NB4 (cell line): ENCODE results near the gene GPR78.

Experiments used
- DNase-seq: peaks from one replicate; pipeline ENCODE4 v3.0.0; 2010; ENCODE audit warnings: low read depth
- H3K4me3 ChIP-seq: one replicate; pipeline ENCODE4 v1.5.1; 2011; ENCODE audit warnings: mild to moderate bottlenecking, low read depth, low read length, moderate library complexity
- MYC ChIP-seq: IDR thresholded peaks from 2 replicates; pipeline ENCODE4 v1.6.1; 2011; ENCODE audit warnings: low read depth, low read length
- POLR2A ChIP-seq: IDR thresholded peaks from 2 replicates; pipeline ENCODE4 v1.6.1; 2011; ENCODE audit warnings: mild to moderate bottlenecking; ENCODE audit not compliant: insufficient read length; ENCODE audit errors: extremely low read depth
- TF ChIP-seq, protein P1 (sequence below): IDR thresholded peaks from one replicate; pipeline ENCODE4 v1.5.1; 2012; ENCODE audit warnings: low read depth, low read length
- TF ChIP-seq, protein P2 (sequence below): IDR thresholded peaks from 2 replicates; pipeline ENCODE4 v1.6.1; 2011; ENCODE audit warnings: low read depth, low read length

Gene GPR78

DNA sequence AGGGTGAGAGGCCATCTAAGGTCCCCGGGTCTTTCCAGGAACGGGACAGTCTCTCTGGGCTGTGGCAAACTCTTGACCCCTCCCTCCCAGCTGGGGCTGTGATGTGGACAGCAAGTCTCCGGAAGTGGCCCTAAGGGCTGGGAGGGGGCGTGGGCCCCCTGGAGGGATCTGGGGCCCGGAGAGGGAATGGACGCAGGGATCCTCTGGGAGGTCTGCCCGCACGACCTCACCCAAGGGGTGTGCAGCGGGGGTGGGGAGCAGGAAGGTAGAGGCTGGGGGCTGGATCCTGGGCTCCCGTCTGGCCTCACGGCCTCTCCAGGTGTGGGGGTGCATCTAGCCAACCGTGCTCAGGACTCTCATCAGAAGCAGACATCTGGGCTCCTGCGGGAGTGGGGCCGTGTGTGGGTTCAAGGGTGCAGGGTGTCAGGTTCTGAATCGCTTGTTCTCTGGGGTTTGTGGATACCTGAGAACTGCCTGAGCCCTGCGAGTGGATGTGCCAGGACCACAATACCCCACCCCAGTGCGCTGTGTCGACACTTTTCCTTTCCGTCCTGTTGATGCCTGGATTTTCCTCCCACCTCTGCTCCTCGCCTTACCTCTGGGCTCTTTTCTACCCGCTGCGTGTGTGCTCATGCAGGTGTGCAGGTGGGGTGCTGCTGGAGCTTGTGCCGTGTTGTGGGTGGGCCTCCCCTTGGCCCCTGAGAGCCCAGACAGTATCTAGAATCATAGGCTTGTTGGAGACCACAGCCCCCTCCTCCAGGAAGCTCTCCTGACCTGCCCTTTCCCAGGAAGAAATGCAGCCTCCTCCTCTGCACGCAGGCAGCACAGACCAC lies 13.3 kb downstream of the GPR78 start:
- H3K4me3 ChIP-seq, result no peak overlapping the region
- no peak for TF ChIP-seq POLR2A
- no peak for TF ChIP-seq MYC
- TF ChIP-seq, protein P1, sequence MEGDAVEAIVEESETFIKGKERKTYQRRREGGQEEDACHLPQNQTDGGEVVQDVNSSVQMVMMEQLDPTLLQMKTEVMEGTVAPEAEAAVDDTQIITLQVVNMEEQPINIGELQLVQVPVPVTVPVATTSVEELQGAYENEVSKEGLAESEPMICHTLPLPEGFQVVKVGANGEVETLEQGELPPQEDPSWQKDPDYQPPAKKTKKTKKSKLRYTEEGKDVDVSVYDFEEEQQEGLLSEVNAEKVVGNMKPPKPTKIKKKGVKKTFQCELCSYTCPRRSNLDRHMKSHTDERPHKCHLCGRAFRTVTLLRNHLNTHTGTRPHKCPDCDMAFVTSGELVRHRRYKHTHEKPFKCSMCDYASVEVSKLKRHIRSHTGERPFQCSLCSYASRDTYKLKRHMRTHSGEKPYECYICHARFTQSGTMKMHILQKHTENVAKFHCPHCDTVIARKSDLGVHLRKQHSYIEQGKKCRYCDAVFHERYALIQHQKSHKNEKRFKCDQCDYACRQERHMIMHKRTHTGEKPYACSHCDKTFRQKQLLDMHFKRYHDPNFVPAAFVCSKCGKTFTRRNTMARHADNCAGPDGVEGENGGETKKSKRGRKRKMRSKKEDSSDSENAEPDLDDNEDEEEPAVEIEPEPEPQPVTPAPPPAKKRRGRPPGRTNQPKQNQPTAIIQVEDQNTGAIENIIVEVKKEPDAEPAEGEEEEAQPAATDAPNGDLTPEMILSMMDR, result no peak
- TF ChIP-seq, protein P2, sequence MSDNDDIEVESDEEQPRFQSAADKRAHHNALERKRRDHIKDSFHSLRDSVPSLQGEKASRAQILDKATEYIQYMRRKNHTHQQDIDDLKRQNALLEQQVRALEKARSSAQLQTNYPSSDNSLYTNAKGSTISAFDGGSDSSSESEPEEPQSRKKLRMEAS, result no peak
- no peak for DNase-seq

DNA sequence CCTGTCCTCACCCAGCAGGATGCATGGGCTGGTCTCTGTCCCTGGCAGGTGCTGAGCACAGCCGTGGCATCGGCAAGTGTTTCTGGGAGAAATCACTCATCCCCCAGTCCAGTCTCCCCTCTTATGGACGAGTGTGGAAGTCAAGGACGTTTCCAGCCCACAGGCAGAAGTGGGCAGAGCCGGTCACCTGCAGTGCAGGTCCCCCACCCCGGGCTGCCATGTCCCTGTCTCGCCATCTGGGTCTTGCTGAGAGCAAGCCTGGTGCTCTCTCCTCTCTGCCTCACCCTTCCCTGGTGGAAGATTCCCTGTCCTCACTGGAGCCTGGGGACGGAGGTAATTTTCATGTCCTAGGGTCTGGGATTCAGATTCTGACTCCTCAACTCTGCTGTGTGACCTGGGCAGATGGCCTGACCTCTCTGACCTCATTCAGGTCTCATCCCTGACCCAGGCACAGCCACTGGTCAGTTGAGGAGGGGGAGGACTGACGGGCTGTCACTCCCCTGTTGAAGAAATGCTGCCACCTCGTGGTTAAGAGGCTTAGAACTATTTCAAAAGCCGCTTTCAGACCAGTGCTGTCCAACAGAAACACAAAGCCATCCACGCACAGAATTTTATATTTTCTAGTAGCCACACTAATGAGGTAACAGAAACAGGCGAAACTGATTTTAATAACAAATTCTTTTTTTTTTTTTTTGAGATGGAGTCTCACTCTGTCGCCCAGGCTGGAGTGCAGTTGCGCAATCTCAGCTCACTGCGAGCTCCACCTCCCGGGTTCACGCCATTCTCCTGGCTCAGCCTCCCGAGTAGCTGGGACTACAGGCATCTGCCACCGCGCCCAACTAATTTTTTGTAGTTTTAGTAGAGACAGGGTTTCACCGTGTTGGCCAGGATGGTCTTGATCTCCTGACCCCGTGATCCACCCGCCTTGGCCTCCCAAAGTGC lies 14.2 kb downstream of the GPR78 start:
- peak; percentile 76 for DNase-seq
- no peak overlapping the region for H3K4me3 ChIP-seq

DNA sequence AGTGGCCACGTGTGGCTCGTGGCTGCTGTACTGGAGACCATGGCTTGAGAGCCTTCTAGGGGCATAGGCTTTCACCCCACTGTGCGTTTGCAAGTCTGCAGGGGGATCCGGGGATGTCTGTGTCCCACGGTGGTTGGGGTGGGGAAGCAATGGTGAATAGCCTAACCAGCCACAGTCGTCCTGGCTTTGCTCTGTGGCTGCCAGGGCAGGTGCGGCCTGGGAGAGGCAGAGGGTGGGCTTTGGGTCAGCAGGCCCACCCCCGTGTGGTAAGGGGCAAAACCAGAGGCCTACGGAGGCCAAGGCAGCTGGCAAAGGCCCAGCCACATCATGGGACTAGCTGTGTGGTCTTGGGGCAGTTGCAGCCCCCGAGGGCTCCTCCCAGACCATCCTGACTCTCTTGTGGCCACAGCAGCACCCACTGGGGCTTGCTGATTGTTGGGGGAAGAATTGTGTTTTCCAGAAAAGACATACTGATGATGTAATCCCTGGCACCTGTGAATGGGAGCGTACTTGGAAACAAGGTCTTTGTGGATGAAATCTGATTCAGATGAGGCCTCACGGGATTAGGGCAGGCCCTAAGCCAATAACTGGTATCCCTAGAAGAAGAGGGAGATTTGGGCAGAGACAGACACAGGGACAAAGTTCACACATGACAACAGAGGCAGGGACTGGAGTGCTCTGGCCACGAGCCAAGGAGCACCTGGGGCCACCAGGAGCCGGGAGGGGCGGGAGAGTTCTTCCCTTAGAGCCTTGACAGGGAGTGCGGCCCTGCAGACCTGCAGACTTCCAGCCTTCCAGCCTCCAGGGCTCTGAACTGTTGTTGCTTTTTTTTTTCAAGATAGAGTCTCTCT lies 15.3 kb downstream of the GPR78 start:
- DNase-seq, result no peak
- TF ChIP-seq MYC (no peak), POLR2A (no peak)
- TF ChIP-seq, protein P2, result no peak
- TF ChIP-seq, protein P1, result no peak
- no peak overlapping the region for H3K4me3 ChIP-seq

More for the DNA sequence above, 14.2 kb downstream of the GPR78 start:
- TF ChIP-seq MYC, result no peak
- TF ChIP-seq, protein P2, result peak; percentile 61
- TF ChIP-seq, protein P1, result peak; percentile 74

DNA sequence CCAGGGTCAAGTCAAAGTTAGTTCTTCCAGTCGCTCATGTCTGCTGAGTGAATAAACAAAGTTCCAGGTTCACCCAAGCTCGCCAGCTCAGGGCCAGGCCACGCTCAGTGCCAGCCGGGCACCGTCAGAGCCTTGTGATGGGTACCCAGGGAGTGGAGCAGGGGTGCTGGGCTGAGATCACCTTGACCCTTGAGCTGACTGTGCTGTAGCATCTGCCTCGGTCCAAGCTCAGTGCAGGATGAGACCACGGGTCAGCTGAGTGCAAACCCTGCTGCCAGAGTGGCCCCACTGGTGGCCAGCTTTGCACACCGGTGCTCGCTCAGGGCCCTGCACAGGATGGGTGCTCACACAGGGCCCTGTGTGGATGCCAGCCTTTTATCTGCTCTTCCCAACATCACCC lies 16.7 kb downstream of the GPR78 start:
- no peak for DNase-seq
- H3K4me3 ChIP-seq, result no peak overlapping the region
- TF ChIP-seq, protein P2, result no peak
- TF ChIP-seq POLR2A (no peak), MYC (no peak)
- TF ChIP-seq, protein P1, result no peak

DNA sequence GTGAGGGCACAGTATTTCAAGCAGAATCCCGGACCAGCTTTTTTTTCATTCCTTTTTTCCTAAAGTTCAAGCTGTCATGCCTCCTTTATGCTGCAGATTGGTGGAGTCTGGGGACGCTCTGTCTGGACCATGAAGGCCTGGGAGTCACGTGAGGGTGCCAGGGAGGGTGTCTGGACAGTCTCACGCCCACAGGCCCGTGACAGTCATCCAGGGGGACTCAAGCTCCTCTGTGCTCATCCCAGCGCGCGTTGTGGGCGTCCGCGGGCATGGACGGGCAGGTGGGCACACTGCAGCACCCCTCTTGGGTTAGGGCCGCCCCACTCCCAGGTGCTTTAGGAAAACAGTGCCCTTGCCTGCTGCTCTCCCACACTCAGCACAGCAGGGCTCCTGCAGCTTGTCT lies 17.1 kb downstream of the GPR78 start:
- no peak overlapping the region for H3K4me3 ChIP-seq
- no peak for DNase-seq
- TF ChIP-seq POLR2A (no peak), MYC (no peak)
- TF ChIP-seq, protein P1, result no peak
- TF ChIP-seq, protein P2, result no peak
